Measurements from ENCODE around the gene MAN2B2. TPM values are rescaled to one million over a fixed set of nuclear protein-coding genes. Genes with fewer than 3 reads are reported as not detected.

Gene MAN2B2
- polyA plus RNA-seq, 1 experiment: 22.8 TPM

DNA sequence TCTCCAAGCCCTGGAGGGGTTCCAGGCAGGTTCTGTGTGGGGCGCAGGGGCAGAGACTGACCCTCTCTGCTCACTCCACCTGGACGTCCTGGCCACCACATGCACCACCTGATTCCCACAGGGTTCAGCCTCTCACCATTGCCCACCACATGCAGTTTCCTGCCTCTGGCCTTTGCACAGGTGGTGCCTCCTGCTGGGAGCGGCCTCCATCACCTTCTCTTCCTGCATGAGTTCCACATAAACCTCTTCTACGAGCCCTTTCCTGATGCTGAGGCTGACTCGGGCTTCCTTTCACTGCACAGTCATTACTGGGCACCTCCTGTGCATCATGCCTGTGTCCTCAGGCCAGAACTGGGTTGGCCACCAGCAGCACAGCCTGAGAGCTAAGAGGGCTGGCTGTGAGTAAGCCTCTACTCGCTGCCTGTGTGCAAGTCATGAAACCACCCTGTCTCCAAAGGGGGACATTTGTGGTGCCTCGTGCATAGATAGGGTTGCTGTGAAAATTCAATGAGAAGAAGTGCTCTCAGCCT, 19.9 kb downstream of the MAN2B2 start:
- TF ChIP-seq, protein P1, sequence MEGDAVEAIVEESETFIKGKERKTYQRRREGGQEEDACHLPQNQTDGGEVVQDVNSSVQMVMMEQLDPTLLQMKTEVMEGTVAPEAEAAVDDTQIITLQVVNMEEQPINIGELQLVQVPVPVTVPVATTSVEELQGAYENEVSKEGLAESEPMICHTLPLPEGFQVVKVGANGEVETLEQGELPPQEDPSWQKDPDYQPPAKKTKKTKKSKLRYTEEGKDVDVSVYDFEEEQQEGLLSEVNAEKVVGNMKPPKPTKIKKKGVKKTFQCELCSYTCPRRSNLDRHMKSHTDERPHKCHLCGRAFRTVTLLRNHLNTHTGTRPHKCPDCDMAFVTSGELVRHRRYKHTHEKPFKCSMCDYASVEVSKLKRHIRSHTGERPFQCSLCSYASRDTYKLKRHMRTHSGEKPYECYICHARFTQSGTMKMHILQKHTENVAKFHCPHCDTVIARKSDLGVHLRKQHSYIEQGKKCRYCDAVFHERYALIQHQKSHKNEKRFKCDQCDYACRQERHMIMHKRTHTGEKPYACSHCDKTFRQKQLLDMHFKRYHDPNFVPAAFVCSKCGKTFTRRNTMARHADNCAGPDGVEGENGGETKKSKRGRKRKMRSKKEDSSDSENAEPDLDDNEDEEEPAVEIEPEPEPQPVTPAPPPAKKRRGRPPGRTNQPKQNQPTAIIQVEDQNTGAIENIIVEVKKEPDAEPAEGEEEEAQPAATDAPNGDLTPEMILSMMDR (IDR thresholded peaks at IDR 0.05; ENCODE audit: low read depth, low read length): no peak

DNA sequence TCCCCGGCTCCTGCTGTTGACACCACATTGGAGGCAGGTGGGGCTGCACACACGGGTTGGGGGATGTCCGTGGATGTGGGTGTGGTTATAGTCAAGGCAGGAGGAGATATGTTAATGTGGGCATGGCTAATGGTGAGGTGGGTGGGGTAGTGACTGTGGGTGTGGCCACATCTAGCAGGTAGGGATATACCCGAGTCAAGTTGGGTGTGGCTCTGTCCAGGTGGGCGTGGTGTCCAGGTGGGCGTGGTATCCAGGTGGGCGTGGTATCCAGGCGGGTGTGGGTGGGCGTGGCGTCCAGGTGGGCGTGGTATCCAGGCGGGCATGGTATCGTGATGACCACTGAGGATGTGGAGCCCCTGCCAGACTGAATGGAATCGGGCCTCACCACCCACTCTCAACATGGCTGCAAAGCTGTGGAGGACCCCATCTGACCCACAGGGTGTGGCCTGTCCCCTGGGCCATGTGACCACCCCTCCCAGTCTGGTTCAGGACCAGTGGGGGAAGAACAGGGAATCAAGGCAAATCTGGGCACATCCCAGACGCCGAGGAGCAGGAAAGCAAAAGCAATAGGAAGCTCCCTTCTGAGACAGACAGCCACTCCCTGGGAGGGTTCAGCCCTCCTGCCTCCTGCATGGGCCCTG, 21.0 kb downstream of the MAN2B2 start:
- TF ChIP-seq, protein P1 (IDR thresholded peaks at IDR 0.05; ENCODE audit: low read depth, low read length): no peak
- ChIA-PET CTCF (no interaction called here), POLR2A (no interaction called here)
- Histone ChIP-seq H3K27me3 (ENCODE audit: control insufficient read depth, insufficient read depth, low read length) (no peaks in the 10 kb centered on the region), H3K27ac (ENCODE audit: low read depth, low read length) (no peak overlapping the region), H3K4me3 (ENCODE audit: low read depth, low read length) (no peak overlapping the region), H3K9me3 (ENCODE audit: control insufficient read depth, insufficient read depth, low read length) (no peaks in the 10 kb centered on the region; the same call in 1 of the 2 replicates)
- no peak for DNase-seq (ENCODE audit: low read depth, low spot score)

More for the DNA sequence above, 19.9 kb downstream of the MAN2B2 start:
- Histone ChIP-seq H3K4me3 (ENCODE audit: low read depth, low read length) (no peak overlapping the region), H3K9me3 (ENCODE audit: control insufficient read depth, insufficient read depth, low read length) (no peaks in the 10 kb centered on the region; the same call in 1 of the 2 replicates), H3K27ac (ENCODE audit: low read depth, low read length) (no peak overlapping the region), H3K27me3 (ENCODE audit: control insufficient read depth, insufficient read depth, low read length) (no peaks in the 10 kb centered on the region)
- no peak for DNase-seq (ENCODE audit: low read depth, low spot score)
- POLR2A ChIA-PET: no interaction called here
- CTCF ChIA-PET: no interaction called here

DNA sequence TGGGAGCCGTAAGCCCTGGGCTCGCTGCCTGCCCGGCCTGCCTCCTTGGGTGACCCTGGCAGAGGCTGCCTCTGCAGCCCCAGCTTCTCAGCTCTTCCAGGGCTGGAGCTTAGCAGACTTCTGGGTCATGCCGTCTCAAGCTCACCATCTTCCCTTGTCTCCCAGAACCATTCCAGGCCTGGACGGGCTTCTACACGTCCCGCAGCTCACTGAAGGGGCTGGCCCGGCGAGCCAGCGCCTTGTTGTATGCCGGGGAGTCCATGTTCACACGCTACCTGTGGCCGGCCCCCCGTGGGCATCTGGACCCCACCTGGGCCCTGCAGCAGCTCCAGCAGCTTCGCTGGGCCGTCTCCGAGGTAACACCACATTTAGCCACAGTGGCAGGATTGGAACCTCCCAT, 22.0 kb downstream of the MAN2B2 start:
- POLR2A ChIA-PET: no interaction called here
- Histone ChIP-seq H3K27ac (ENCODE audit: low read depth, low read length) (no peak overlapping the region), H3K9me3 (ENCODE audit: control insufficient read depth, insufficient read depth, low read length) (no peaks in the 10 kb centered on the region; the same call in 1 of the 2 replicates), H3K4me3 (ENCODE audit: low read depth, low read length) (no peak overlapping the region), H3K27me3 (ENCODE audit: control insufficient read depth, insufficient read depth, low read length) (no peaks in the 10 kb centered on the region)
- CTCF ChIA-PET: interaction anchor here (0.6 kb wide), 1 partner anchor 66 kb away, joined by 3 read pairs; no protein-coding TSS in a partner anchor
- TF ChIP-seq, protein P1 (IDR thresholded peaks at IDR 0.05; ENCODE audit: low read depth, low read length): no peak
- DNase-seq (ENCODE audit: low read depth, low spot score): no peak

DNA sequence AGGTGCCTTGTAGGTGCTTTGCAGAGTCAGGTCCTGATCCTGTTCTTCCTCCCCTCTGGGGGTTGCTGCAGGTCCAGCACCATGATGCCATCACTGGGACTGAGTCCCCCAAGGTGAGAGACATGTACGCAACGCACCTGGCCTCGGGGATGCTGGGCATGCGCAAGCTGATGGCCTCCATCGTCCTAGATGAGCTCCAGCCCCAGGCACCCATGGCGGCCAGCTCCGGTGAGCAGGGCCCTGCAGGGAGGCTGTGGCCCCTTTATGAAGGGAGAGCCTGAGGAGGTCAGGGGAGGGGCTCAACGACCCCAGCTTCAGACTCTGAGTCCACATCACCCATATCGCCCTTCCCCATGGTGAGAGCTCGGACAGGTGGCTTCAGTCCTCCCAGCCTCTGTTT, 23.1 kb downstream of the MAN2B2 start:
- DNase-seq (ENCODE audit: low read depth, low spot score): no peak
- TF ChIP-seq, protein P1 (IDR thresholded peaks at IDR 0.05; ENCODE audit: low read depth, low read length): no peak
- Histone ChIP-seq H3K4me3 (ENCODE audit: low read depth, low read length) (no peak overlapping the region), H3K27ac (ENCODE audit: low read depth, low read length) (no peak overlapping the region), H3K9me3 (ENCODE audit: control insufficient read depth, insufficient read depth, low read length) (peaks cover 1% of the 10 kb centered on the region; the same call in 1 of the 2 replicates), H3K27me3 (ENCODE audit: control insufficient read depth, insufficient read depth, low read length) (no peaks in the 10 kb centered on the region)
- CTCF ChIA-PET: no interaction called here
- POLR2A ChIA-PET: interaction anchor here (0.9 kb wide), 1 partner anchor 23 kb away, joined by 3 read pairs; the partner anchor contains the start of gene MAN2B2

DNA sequence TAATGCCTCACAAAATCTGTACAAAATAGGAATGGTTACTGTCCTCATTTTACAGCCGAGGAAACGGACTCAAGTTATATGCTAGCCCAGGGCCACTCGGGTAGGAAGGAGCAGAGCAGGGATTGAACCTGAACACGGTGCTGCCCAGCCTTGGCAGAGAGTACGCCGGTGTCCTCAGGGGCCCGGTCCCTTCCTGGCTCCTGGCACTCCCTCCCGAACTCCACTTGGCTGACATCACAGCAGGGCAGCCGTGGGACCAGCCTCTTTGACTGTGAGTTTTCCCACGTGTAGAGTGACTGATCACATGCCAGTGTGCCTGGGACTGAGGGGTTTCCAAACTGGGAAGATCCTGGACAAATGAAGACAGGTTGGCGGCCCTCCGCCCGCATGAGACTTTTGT, 23.7 kb downstream of the MAN2B2 start:
- POLR2A ChIA-PET: interaction anchor here (0.9 kb wide), 1 partner anchor 24 kb away, joined by 3 read pairs; the partner anchor contains the start of gene MAN2B2

More for the DNA sequence above, 23.7 kb downstream of the MAN2B2 start:
- Histone ChIP-seq H3K9me3 (ENCODE audit: control insufficient read depth, insufficient read depth, low read length) (peaks cover 4% of the 10 kb centered on the region; the same call in 1 of the 2 replicates), H3K27me3 (ENCODE audit: control insufficient read depth, insufficient read depth, low read length) (no peaks in the 10 kb centered on the region), H3K4me3 (ENCODE audit: low read depth, low read length) (no peak overlapping the region), H3K27ac (ENCODE audit: low read depth, low read length) (no peak overlapping the region)
- CTCF ChIA-PET: no interaction called here
- TF ChIP-seq, protein P1 (IDR thresholded peaks at IDR 0.05; ENCODE audit: low read depth, low read length): no peak
- DNase-seq (ENCODE audit: low read depth, low spot score): no peak
